Islet precursor cell (in vitro differentiated cells): ENCODE data around the gene LEPROT.
"Not testable (repeated sequence)": the region's sequence is repeated elsewhere in the genome, so short reads cannot be mapped to it uniquely, and the experiment has no call there.

Experiments
- DNase-seq: peaks from one replicate; pipeline ENCODE4 v3.0.0-alpha.2; 2018

Gene LEPROT, protein sequence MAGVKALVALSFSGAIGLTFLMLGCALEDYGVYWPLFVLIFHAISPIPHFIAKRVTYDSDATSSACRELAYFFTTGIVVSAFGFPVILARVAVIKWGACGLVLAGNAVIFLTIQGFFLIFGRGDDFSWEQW

DNA sequence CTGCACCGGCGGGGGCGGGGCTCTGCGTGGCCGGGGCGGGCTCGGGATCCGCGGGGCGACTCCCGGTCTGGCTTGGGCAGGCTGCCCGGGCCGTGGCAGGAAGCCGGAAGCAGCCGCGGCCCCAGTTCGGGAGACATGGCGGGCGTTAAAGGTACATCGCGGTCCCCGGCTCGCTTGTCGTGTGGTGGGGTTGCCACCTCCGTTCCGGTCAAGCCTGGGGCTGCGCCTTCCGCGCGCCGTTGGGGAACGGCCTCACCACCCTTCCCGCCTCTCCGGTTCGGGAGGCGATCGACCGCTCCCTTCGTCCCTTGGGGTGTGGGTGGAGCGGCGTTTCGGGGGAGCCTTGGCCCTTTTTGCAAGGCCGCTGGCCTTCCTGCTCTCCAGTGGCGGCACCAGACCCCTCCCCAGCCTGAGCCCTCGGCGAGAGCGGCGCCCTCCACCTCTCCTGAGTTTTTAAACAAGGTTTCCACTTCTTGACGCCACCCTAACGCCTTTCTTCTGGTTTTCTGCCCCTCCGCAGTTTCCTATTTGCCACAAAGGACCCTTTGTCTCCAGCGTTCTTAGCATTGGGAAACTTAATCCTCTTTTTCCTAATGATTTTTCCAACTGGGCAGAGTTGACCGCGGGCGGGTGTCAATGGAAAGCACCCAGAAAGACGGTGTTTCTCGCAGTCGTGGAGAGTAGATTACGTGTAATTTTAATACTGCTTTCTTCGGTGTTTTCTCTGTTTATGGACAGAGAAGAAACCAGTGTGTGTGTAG is at the start of gene LEPROT, which contains the start of gene LEPR:
LEPROT (plus strand) TSS at position 79 of the 761 bp plus-strand sequence; CDS start at position 136, 57 bp downstream.
LEPR (plus strand) TSS at position 79 of the 761 bp plus-strand sequence. CDS start 144,898 bp downstream, outside the sequence.
- DNase-seq, result no peak

DNA sequence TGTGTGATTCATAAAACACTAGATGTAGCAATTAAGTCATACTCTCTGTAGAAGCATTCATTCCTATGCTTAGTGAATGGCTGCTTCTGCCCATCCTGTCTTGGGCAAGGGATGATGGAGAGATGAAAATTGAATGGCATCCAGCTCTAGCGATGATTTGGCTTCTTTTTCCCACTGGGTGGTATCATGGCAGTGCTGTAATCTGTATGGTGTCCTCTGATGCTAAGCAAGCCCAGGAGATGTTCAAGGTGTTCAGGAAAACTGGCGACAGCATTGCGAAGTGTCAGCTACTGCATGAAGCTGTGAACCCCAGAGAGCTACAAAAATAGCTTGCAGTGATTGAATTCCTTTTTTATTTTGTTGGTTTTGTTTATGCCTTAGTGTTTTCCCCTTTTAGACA is 48.9 kb upstream of the LEPROT start:
- no peak for DNase-seq

DNA sequence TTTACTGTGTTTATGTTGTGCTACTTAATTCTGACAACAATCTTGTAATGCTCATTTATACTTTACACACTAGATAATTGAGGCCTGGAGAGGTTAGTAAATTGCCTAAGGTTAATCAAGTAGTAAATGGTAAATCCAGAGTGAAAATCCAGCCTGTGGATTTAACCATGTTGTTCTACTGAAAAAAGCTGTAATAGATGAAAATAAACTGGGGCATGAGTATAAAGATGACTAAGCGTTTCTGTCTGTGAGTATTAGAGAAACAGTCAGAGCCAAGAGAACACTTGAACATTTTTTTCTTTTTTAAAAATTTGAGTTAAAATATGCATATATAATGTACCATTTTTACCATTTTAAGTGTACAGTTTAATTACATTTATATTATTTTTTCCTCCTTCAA is 47.9 kb upstream of the LEPROT start:
- no peak for DNase-seq

DNA sequence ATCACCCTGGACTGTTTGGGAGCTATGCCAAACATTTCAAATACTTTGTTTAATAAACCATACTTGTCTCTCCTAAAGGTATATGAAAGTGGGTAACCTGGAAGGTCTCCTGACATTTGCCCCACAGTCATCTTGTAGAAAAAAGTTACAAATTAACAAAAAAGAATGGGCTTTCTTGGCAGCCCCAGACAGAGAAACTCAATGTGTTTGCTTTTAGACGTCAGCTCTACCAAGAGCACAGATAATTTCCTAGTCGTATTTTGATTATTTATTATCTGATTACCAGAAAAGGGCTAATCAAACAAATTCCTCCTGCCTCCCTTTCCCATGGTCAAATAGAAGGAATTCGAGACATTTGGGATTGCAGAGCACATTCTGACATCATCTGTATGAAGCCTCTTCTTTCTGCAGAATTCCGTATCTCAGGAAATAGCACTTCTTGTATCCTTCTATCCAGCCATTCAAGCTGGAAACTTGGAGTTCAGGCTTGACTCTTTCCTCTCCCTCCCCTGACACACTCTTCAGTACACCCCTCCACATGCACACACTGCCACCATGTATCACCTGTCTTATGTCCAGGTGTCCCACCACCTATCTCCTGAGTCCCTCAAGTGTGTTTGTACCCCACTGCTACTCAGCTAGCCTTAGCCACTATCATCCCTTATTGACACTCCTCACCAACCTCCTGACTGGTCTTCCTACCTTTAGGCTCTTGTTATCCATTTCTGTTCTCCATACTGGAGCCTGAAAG is 42.8 kb upstream of the LEPROT start:
- no peak for DNase-seq

DNA sequence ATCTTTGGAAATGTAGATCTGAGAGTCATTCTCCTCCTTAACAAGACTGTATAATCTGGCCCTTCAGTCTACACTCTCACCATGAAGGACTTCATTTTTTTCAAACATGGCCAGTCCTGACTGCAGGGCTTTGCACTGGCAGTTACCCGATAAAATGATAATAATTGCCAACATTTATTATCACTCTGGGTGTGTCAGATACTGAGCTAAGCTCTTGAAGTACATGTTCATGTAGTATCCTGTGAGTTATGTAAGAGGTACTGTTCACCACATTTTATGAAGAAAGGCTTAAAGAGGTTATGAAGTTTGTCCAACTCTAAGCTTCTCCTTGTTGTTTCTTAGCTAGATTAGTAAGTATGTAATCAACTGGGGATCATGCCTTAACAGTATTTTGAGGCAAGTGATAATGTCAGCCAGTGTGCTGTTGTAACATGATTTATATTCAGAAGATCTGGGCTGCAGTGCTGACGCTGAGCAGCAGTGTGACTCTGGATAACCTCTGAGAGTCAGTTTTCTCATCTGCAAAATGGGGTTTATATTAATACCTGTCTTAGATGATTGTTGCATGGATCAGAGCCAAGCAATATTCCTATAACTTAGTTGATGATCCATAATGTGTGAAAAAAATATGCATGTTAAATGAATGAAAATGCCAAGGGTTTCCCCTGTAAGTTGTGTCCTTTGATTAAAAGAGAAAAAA is 42.1 kb upstream of the LEPROT start:
- DNase-seq, result no peak

DNA sequence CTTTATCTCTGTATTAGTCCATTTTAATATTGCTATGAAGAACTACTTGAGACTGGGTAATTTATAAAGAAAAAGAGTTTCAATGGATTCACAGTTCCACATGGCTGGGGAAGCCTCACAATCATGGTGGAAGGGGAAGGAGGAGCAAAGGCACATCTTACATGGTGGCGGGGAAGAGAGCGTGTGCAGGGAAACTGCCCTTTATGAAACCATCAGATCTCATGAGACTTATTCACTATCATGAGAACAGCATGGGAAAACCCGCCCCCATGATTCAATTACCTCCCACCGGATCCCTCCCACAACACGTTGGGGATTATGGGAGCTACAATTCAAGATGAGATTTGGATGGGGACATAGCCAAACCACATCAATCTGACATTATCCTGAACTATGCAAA is 36.0 kb upstream of the LEPROT start:
- DNase-seq, result not testable (repeated sequence)

DNA sequence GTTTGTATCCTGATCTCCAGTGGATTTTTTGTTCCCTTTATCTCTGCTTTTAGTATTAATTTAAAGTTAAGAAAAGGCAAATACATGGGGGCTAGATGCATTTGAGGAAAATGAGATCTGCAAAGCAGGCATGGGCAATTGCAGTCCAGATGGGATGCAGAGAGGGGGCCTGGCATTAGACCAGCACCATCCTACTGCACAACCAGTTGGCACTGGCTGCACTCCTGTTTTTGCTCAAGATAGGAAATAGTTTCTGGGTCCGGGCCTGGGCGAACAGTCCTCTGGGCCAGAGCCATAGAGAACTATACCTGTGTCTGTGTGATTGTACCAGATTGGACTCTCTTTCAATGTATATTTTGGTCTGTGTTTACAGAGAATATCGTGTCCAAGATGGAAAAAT is 34.0 kb upstream of the LEPROT start:
- no peak for DNase-seq

DNA sequence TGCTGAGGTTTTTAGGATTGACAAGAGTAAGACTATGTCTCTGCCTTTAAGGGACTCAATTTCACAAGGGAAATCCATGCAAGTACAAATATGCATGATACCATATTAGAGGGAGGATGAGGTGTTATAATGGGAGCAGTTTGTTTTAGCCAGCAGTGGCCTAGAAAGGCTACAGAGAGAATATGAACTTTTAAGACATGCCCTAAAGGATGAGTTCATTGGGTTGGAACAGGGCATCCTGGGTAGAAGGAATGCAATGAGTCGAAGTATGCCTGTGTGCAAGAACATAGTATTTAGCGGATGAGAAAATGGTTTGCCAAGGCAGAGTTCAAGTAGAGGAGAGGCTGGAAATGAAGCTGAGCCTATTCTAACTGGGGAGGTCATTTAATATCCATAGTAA is 32.6 kb upstream of the LEPROT start:
- DNase-seq, result no peak

DNA sequence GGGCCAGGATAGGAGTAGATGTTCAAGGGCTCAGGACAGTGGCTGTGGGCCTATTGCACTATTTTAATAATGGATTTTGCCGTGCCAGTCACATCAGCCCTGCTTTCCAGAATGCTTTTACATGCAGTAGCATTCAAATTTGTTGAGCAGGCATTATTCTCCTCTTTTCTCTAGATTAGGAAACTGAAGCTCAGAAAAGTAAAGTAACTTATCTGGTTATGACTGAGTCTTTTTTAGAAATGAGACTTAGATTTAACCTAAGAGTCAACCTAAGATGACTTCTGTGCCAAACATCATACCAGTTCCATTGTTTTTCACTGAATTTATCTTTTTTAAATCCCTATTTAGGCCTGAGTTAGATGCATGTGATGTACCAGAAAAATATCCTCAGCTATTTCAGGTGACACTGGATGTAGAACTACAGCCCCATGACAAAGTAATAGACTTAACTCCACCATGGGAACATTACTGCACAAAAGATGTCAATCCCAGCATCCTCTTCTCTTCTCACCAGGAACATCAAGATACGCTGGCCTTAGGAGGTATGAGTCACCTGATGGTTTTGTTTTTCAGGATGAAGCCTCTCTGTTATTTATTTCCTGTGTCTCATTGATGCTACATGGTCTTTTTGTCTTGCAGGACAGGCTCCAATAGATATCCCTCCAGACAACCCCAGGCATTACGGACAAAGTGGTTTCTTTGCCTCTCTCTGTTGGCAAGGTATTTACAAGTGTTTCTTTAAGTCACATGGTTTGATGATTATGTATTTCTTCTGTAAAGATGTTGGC is 31.4 kb upstream of the LEPROT start:
- no peak for DNase-seq

DNA sequence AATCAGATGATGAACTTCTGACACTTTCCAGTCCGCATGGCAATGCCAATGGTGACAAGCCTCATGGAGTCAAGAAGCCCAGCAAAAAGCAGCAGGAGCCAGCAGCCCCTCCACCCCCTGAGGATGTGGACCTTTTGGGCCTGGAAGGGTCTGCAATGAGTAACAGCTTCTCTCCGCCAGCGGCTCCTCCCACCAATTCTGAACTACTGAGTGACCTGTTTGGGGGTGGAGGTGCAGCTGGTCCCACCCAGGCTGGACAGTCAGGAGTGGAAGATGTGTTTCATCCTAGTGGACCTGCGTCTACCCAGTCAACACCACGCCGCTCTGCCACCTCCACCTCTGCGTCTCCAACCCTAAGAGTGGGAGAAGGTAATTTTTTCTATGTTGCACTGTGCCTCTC is 28.0 kb upstream of the LEPROT start:
- no peak for DNase-seq

DNA sequence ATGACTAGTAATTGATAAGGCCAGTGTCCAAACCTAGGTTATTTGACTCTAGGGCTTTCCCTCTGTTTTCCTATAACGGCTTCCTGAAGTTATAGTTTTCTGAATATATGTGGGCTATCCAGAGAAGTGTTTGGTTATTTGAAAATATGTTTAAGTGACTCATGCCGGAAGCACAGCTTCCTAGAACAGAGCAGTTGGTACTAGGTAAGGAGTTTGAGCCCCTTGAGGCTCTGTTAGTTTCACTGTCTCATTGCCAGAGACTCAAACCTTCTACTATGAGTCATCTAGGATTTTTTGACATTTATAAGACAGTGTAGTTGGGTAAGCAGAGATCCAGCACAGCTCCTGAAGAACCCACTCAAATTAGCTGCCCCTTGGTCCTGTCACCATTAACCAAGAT is 27.1 kb upstream of the LEPROT start:
- no peak for DNase-seq

DNA sequence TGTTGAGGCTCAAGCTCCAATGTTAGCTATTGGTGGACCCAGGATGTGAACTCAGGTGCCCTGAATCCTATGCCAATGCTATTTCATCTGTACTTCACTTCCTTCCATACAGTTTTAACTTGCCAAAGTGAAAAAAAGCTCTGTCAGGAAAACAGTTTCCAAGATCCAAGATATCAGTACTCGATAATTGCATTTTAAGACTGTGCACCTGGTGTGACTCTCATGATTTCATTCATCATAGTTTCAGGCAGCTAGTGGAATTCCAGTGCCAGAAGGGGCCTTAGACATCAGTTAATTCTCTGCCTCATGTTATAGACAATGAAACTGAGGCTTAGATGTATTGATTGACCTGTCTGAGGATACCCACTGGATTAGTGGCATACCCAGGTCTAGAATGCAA is 26.5 kb upstream of the LEPROT start:
- DNase-seq, result no peak

DNA sequence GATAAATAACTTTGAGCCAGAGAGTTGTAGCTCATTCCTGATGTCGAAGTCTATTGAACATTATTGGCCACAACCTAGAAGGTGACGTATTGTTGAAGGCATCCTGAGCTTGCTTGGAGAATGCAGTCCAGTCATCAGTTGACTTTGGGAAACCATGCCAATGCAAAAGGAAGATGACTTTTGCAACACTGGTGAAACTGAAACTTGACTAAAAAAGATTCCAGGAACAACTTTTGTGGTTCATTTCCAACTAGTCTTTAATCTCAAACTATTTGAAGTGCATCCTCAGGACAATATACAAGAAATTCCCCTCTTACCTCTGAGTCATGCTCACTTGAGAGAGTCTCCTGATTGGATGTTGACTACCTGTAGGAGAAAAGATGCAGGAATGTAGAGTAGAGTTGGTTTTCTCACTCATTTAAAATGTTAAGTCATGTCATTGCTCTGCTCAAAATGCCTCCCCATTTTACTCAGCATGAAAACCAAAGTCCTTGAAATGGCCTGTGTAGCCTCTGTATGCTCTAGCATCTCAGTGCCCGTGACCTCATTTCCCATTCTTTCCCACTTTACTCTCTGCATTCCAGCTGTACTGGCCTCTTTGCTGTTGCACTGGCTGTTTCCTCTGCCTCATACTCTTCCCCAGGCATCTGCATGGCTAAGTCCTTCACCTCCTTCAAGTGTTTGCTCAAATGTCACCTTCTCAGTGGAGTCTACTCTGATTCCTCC is 24.4 kb upstream of the LEPROT start:
- peak; percentile 66 for DNase-seq

DNA sequence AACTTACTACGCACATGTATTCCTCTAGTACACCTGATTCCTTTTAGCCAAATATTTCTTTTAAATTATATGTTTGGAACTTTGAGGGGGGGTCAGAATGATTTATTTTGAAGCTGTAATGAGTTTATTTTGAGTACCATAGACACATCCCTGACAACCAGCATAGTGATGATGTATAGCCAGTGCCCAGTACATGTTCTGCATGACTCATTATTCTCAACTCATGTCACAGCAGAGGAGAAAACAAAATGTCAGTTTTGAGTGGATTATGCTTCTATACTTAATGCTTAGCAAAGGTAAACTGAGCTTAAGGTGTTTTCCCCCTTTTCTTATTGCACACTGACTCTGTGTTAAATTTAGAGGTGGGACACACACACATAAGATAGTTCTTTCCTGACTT is 22.4 kb upstream of the LEPROT start:
- no peak for DNase-seq

DNA sequence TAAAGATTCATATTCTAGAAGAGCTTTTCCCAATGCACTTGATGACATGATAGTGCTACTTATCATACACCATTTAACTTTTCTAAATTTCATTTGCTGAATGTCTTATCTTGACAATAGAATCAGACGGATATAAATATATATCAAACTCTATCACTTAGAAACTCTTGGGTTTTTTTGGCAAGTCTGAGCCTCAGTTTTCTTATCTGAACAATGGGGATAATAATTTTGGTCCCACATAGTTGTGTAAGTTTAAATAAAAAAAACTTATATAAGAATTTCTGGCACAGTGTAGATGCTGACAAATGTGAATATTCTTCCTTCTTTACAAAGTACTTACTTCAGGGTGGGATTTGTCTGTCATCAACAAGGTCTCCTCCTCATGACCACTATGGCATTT is 21.5 kb upstream of the LEPROT start:
- no peak for DNase-seq

DNA sequence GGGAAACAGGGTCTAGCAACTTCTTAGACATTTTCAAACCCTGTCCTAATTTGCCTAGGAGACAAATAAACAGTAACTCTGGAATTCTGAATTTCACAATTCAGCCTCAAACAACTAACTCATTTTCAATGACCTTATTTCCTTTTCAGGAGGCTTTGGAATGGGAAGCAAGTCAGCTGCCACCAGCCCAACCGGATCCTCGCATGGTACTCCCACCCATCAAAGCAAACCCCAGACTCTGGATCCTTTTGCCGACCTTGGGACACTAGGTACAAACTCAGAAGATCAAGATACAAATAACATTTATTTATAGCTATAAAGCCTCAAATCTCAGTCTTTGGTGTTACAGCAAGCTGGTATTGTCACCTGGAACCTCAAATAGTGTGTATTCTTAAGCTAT is 18.9 kb upstream of the LEPROT start:
- no peak for DNase-seq

DNA sequence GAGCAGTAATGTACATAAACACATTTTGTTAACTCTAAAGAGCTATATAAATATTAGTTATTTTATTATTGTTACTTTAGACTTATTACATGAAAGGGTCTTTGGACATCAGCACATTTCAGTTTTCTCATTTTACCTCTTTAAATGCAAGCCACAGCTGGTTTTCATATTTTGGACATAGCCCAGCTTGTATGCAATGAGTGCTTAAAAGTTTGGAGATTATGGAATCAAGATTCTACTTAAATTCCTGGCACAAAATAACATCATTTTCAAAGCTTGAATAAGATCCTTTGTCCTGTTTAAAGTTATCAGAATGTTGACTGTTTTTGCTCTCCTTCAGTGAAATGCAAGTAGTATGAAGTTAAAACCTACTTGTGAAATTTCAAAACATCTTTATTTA is 15.5 kb upstream of the LEPROT start:
- no peak for DNase-seq

DNA sequence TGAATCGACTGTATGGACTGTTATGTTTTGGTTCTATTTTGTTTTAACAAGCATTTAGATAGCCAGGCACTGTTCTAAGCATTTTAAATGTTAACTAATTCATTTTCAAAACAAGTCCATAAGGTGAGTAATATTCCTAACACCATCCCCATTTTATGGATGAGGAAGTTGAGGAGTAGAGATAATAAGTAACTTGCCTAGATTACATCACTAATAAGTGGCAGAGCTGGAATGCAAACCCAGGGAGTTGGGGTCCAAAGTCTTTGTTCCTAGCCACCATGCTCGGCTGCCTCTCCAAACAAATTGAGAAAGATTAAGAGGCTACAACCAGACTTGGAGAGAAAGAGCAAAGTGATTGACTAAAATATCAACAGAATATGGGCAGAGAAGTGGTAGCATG is 12.6 kb upstream of the LEPROT start:
- DNase-seq, result no peak

DNA sequence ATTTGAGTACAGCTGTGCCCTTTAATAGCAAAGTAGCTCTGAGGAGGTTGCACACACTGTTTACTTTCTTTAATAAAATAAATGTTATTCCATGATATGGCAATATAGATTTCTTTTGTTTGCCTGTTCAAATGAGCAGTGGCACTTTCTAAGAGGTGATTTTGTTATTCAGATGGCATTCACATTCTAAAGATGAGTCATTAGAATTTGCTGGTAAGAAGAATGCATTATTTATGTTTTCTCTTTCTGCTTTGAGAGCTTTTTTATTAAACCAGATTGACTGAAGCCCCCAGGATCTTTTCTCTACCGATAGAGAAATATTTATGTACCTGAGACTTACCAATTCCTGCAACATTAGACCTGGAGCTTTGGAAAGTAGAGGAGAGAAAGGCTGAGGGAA is 11.2 kb upstream of the LEPROT start:
- no peak for DNase-seq

DNA sequence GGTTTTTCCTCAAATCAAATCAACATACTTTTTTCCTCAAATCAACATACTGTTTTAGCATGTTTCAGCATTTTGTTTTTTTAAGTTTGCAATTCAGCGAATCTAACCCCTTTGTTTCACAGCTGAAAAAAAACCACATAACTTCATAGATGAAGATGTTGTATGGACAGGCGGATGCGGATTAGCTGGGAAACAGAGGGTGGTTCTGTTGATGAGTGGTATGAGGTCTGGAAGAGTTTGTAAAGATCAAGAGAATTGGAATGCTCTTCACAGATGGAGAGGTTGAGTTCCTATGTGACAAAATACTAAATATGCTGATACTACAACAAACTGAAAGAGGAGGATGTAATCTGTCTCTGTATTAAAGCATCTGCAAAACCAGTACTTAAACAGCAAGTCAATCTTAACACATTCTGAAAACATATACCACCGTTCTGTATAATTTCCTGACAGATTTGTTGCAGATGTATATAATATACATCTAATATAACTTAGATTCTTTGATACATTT is 10.6 kb upstream of the LEPROT start:
- DNase-seq, result no peak

DNA sequence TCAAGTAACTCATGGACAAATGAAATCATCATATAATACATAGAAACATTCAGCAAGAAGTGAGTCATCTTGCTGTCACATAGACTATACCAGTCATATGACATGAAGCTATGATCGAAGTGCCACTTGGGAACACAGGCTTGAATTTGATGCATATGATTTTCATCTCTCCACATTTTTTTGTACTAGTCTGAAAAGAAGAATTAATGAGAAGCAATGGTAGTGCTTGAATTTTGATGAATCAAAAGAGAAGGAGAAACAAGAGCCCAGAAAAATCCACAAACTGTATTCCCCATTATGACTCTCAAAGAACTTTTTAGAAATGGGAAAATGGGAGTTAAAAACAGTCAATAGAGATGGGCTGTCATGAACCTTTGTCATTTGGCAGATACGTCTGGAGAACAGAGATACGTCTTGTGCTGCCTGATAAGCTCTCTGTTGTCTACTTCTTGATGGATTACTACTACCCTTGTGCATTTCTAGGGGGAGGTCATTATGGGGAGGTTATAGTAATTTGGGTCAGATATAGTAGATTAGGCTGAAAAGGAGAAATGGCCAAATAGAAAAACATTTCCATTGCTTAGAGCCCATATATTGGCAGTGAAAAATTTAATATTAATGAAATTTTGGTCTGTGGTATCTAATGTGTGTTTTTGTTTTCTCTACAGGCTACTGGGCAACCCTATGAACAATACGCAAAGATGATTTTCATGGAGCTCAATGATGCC is 8.0 kb upstream of the LEPROT start:
- DNase-seq, result no peak
